Activated gamma-delta T cell treated with anti-CD3 and anti-CD28 coated beads, Interleukin-2, amount 50 U/mL, for 16 hours (primary cell): ENCODE results near the gene PAIP2B.
A peak's percentile ranks its signal among the peaks of the same experiment; 100 is the strongest.
"Not testable (repeated sequence)": the region's sequence is repeated elsewhere in the genome, so short reads cannot be mapped to it uniquely, and the experiment has no call there.

Experiments used
- DNase-seq: peaks from one replicate; pipeline ENCODE4 v3.0.0-alpha.2; 2020; ENCODE audit warnings: low read depth

PAIP2B gene

GRCh38 chr2:71216501-71216900 is 10.4 kb downstream of the PAIP2B start:
- DNase-seq, result no peak

GRCh38 chr2:71215447-71215846 is 11.5 kb downstream of the PAIP2B start:
- DNase-seq, result no peak

- no peak for DNase-seq
Measured at GRCh38 chr2:71212336-71212735, 14.6 kb downstream of the PAIP2B start.

DNA sequence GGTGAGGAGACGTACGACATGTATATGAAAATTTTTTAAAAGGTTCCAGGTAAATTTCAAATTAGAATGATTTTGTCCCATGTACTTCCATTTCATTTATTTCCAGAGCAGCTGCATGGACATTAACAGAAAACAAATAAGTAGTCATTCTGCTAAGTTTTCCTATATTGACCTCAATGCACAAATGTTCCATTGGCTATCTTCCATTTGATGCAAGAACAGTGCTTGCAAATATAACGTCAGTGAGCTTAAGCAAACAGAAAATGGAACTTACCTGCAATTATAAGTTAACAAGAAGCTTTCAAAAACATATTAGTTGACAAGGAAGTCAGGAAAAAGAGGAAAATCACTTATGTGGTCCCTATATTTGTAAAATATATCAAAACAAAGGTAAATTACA is 16.6 kb downstream of the PAIP2B start:
- no peak for DNase-seq

- no peak for DNase-seq
Measured at GRCh38 chr2:71208756-71209155, 18.1 kb downstream of the PAIP2B start.

DNA sequence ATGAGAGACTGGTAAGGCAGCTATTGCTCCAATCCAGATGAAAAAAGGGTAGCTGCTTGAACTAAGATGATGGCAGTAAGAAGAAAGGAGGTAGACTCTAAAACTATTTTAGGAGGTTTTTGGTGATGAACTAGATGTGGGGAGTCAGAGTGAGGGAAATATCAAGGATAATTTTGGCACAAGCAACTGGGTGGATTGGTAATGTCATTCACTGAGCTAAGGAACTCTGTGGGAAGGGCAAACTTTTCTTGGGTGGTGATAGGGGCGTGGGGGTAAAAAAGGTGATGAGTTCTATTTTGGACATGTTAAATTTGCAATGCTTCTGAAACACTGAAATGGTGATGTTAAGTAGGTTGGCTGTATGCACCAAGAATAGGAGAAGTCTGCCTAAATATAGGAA is 19.3 kb downstream of the PAIP2B start:
- no peak for DNase-seq

- no peak for DNase-seq
Measured at GRCh38 chr2:71206271-71206670, 20.6 kb downstream of the PAIP2B start.

GRCh38 chr2:71191570-71191943 is 35.3 kb downstream of the PAIP2B start:
- DNase-seq, result no peak

DNA sequence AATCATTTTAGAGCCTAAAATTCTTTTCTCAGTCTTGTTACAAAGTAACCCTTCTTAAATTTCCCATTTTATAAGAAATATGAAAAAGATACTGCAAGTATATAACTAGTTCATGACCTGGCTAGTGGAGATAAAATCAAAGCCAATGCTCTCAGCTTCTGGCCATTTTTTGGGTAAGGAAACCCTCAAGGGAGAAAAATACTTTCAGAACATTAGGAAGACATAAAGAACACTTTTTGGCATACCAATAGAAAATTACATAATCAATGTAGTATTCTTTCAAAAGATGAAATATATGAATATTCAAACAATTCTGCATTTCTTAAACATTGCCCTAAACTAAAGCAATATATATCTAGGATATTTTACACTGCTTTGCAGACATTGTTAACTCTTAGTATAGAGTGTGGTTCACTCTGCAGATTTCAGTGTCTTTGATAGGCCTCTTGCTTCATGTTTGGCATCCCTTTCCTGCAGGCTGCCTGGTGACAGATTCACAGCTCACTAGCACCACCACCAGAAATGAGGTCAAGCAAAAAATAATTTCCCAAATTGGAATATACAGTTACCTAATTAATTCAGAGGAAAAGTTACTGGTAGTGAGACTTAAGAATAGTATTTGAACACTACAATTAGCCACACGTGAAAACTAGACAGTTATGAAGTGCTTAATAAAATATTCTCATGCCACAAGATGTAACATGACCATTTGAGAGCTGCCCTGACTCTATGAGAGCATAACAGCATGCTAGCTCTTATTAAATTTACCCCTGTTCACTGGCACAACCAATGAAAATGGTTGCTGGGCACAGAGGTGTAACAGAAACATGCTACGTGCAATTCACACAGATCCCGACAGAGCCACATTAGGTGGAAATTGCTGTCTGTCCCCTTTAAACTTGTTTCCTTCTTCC is 36.0 kb downstream of the PAIP2B start:
- DNase-seq, result no peak

GRCh38 chr2:71187589-71187988 is 39.3 kb downstream of the PAIP2B start:
- DNase-seq, result no peak

DNA sequence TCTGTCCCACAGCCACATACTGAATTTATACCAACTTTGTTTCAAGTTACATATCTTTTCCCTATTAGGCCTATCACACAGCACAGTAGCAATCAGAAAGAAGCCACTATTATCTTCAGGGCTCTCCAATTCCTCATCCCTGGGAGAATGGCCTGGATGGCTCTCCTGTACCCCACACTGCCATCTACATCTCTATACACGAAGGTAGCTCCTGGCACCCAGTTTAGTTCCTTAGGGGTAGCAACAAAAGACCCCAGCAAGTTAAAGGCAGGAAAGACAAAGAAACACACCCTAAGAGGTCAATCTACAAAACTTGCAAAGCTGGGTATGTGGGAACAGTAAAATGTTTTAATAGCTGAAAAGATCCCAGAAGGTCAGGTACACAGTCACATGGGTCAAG is 39.9 kb downstream of the PAIP2B start:
- no peak for DNase-seq

DNA sequence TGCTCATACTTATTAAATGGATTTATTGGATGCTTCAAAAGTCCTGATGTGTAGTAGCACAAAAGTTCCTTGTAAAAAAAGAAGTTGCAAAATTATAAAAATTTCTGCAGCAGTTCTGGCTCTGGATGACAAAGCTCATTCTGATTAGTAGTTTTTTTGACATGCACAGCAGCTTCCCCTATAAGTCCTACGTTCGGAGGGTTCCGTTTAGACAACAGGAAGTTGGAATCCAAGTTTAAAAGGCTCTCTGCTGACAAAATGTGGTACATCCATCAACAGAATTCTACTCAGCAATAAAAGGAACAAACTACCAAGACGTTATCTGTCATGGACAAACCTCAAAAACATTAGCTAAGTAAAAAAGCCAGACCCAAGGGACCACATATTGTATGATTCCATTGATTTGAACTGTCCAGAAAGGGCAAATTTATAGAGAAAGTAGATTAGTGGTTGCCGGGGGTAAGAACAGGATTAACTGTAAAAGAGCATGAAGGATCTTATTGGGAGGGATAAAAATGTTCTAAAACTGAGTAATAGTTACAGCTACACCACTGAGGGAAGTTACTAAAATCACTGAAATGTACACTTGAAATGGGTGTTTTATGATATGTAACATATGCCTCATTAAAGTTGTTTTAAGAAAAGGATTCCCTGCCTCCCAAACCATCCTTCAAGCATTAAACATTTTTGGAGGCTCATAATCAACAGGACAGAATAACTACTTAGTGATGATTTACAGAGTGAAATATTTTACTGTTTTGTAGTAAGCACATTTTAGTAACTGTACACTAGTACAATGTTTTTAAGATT is 43.4 kb downstream of the PAIP2B start:
- not testable (repeated sequence) for DNase-seq

DNA sequence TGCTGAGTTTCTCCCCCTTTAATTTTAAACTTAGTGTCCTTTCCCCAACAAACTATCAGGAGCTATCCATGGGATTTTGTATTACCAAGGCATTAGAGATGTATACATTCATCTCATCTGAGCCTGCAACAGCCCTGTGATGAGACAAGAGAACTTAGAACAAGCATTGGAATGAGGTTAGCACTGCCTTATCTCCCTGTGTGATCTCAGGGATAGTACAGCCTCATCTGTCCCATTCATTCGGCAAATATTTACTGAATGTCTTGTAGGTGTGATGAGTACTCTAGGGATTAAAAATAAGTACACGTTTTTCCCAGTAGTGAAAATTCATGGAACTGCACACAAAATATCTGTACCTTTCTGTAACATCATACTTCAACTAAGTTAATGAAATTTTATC is 45.6 kb downstream of the PAIP2B start:
- no peak for DNase-seq

DNA sequence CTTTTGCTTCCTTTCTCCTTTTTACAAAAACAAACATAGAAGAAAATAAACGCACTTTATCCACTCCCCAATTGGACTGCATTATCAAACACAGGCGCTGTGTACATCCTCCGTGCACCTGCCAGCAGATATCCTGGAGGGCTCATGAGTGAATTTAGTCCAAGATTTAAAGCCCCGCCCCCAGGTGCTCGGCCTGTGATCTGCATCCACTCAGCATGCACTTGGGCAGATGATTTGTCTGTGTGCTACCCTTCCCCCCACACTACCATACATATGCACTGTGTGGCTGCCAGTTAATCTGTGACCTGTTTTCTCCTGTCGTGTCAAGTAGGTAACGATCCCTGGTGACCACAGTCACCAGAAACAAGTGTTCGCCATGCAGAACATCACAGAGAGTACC is 48.1 kb downstream of the PAIP2B start:
- not testable (repeated sequence) for DNase-seq

GRCh38 chr2:71174207-71174606 is 52.7 kb downstream of the PAIP2B start:
- no peak for DNase-seq

DNA sequence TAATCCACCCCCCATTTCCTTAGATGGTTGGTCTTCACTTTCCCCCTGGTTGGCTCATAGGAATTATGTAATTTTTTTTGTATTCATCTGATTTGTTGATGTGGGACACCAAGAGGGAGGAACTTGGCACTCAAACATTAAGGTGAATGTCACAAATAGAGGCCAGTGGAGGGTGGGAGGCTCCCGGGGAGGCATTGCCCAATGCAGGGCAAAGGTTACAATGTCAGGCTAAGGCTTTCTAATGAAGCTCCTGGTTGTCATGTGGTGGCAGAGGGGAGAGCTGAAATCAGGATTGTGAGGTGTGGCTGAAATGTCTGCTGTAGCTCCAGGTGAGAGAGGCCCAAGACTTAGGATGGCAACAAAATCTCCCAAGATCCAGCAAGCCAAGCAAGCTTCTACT is 53.8 kb downstream of the PAIP2B start:
- DNase-seq, result no peak

DNA sequence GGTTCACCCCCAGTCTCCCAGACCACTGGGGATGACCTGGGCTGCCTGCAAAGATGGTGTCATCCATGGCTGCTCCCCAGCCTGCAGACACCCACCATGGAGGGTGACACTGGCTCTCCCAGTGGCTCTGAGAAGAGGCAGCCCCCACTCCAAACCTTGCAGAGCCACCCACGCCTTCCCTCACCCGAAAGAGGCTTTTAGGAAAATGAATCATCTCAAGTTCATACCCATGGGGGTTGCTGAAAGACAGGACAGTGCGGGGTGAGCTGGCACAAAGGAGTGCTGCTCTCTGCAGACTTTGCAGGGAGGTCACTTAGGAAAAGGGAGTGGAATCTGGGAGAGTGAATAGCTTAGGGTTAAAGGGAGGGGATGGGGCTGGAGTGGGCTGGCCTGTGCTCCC is 60.1 kb downstream of the PAIP2B start:
- DNase-seq, result no peak

GRCh38 chr2:71157124-71157793 is 69.6 kb downstream of the PAIP2B start:
- peak; percentile 34 for DNase-seq

DNA sequence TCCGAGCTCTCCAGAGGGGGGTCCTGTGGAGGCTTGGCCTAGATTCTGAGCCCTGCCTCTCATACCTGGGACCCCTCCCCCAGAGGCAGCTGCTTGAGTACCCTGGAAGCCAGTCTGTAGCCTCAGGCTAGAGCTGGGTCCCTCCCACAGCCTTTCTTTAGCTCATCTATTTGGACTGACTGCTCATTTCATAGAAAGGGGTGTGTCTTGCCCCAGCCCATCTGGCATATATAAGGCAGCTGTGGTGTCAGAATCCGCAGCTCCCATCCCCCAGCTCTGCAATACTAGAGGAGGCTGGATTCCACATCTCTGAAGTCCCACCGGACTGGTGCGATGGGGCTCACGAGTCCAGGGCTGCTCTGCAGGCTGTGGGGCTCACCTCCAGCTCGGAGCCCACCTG is 70.3 kb downstream of the PAIP2B start:
- DNase-seq, result no peak

GRCh38 chr2:71155846-71156245 is 71.1 kb downstream of the PAIP2B start:
- DNase-seq, result no peak

DNA sequence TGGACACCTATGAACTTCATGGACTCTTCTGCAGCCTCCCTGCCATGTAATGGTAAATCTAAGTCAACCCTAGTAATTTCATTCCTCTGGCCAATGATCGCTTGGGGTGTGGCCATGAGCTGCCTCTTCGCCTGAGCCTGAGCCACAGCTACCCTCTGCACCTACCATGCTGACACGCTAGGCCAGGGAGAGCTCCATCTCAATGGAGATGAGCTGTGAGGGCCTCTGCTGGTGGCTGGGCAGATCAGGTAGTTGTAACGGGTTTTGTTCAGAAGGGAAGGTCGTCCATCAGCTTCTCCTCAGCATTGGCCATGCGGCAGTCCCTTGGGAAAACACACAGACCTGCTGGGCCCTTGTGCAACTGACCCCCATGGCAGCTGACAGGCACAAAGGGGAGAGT is 72.1 kb downstream of the PAIP2B start:
- no peak for DNase-seq

- no peak for DNase-seq
Measured at GRCh38 chr2:71154279-71154678, 72.6 kb downstream of the PAIP2B start.
